NCI-H460 (cell line): Measurements from ENCODE around the gene PSMD5. TPM values are rescaled to one million over a fixed set of nuclear protein-coding genes. Genes with fewer than 3 reads are reported as not detected.

Experiments
- DNase-seq: peaks from one replicate; pipeline ENCODE4 v3.0.0-alpha.2; 2016; ENCODE audit warnings: low read depth; ENCODE audit errors: extremely low read depth
- total RNA-seq: library from RNA; depleted of rRNA; stranded (reverse); fragments of >200 nt; shearing (Covaris generic); gene quantifications from 2 replicates; pipeline ENCODE4 v1.2.3, GENCODE V29; 2014

The PSMD5 gene
- total RNA-seq, 1 experiment from 2014 or later: 36.9 TPM

GRCh38 chr9:120875643-120875953, 32.9 kb upstream of the PSMD5 start:
- DNase-seq: no peak

- DNase-seq: no peak
Observed at GRCh38 chr9:120875195-120875565, 32.5 kb upstream of the PSMD5 start.

GRCh38 chr9:120874226-120875194, 31.8 kb upstream of the PSMD5 start:
- no peak for DNase-seq

- no peak for DNase-seq
Observed at GRCh38 chr9:120873512-120873911, 30.8 kb upstream of the PSMD5 start.

- DNase-seq: no peak
Observed at GRCh38 chr9:120872791-120873502, 30.2 kb upstream of the PSMD5 start.

DNA sequence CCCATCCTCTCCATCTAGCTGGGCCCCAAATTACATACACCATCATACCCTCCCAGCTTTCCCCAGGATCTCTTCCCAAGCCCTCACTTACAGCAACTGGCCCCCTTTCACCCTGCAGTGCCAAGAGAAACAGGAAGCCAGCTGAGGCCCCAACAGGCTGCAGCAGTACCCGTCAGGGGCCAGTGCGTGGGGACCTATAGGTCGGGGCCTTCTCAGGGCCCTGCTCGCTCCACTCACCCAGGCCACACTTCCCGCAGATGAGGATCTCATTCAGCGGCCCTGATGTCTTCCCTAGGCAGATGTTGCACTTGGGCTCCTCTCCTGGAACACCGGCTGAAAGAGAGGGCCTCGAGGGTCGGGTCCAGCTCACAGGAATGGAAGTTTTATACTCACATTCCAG, 27.5 kb upstream of the PSMD5 start:
- DNase-seq: no peak

DNA sequence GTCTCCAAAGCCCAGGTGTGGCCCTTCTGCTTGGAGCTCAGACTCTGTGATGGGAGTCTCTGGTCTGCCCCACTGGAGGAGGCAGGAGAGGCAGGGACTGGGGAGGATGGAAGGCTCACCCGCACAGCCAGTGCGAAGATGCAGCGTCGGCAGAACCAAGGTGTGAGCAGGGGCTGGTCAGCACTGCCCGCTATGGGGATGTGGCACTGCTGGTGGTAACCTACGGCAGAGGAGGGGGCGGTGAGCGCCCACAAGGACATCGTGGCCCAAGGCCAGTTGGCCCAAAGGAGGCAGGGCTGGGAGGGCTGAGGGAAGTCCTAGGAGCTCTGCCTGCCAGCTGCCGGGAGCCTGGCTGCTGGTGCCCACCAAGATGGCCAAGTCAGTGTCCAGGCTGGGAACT, 27.0 kb upstream of the PSMD5 start:
- no peak for DNase-seq

GRCh38 chr9:120869360-120869687, 26.6 kb upstream of the PSMD5 start:
- DNase-seq: no peak

GRCh38 chr9:120868676-120869359, 26.1 kb upstream of the PSMD5 start:
- DNase-seq: peak; percentile 97

- DNase-seq: no peak
Observed at GRCh38 chr9:120868339-120868675, 25.6 kb upstream of the PSMD5 start.

DNA sequence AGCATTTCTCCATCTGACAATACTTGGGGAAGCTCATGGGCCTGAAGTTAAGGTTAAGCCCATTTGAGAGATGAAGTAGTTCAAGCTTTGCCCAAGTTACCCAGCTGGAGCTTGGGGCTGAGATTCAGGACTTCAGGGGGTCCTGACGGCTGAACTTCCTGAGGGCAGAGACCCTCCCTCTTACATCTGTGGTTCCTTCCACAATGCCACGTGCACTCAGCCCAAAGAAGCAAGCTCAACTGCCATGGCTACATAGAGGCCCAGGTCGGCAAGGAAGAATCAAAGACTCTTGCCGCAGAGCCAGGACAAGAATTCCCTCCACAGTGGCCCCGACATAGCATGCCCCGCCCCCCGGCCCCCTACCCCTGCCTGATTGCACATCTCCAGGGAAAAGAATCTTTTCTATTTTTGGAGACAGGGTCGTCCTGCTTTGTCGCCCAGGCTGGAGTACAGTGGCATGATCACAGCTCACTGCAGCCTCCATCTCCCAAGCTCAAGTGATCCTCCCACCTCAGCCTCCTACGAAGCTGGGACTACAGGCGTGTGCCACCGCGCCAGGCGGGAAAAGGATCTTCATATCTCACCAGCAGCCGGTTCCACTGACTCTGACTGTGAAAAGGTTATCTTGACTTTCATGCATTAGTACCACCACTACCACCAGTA, 25.1 kb upstream of the PSMD5 start:
- no peak for DNase-seq

GRCh38 chr9:120866651-120867050, 23.9 kb upstream of the PSMD5 start:
- no peak for DNase-seq

DNA sequence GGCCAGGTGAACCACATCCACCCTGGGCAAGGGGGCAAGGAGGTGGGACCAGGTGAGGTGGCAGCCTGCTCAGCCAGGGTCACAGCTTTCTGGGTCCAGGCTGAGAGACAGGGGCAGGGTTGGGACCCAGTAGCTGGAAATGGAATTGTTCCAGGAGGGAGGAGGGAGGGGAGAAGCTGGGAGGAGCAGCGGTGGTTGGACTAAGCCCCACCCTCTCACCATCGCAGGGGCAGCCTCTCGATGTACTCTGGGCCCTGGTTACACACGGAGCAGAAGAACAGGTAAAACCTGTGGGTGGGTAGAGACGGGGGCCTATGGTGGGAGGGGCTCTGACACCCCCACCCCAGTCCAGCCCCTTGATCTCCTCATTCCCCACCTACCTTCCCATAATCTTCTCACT, 23.1 kb upstream of the PSMD5 start:
- no peak for DNase-seq

- DNase-seq: no peak
Observed at GRCh38 chr9:120865176-120865575, 22.5 kb upstream of the PSMD5 start.

DNA sequence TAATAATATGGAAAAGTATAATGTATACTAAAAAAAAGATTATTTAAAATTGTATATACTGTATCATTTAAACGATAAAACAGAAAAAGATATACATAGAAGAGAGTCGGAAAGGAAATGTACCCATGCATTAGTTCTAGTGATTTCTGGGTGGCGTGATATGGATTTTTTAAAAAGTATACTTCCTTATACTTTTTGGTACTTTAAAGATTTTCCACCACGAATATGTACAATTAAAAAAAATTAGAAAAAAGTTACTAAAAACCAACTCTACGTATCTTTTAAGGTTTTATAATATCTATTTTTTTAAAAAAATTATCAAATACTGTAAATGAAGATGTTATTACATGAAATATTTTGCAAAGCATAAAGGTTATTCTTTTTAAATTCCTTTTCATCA, 22.0 kb upstream of the PSMD5 start:
- no peak for DNase-seq

GRCh38 chr9:120863833-120864232, 21.1 kb upstream of the PSMD5 start:
- DNase-seq: no peak

DNA sequence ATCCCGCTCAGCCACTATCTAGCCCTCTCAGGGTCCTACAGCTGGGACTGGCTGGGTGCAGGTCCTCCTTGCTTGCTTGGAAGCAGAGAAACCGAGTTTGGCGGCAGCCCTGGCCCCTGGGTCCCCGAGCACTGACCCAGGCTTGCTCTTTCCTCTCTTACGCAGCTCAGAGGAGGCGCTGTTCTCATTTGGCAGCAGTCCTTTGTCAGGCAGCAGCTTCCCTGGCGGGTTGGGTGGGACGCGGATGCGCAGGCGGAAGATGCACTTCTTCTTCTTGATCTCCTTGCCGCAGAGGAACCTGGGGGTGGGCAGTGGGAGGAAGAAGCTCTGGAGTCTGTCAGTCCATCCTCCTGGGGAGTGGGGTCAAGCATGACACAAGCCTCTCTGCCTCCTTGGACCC, 19.7 kb upstream of the PSMD5 start:
- DNase-seq: no peak

DNA sequence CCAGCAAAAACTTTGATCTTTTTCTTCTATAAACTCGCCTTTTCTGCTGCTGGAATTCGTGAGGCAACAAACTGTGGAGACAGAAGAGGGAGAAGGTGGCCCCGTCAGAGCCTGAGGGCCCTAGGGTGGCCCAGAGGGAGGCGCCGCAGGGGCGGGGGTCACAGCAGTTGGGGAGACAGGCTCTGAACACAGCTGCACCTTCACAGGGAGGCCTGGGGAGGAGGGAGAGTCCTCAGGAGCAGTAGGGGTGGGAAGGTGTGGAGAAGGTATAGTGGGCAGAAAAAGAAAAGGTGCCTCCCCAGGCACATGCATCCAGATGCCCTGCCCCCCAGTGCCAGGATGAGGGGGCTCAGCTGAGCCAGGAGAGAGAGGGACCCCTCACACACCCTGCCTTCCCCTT, 19.2 kb upstream of the PSMD5 start:
- DNase-seq: no peak

DNA sequence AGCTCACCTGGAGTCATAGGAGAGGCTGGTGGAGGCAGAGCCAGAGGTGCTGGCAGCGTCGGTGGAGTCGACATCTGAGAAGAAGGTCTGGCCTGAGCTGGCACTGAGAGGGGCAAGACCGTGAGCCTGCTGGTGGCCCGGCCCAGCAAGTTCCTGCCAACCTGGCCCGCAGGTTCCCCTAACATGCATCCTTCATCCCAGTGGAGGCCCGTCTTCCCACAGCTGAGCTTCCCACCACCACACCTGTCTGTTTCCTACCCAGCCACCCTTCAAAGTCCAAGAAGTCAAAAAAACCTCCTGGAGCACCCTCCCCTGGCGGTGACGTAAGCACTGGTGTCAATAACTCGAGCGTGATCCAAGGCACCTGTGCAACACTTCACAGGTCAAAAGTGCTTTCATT, 17.4 kb upstream of the PSMD5 start:
- DNase-seq: no peak

- no peak for DNase-seq
Observed at GRCh38 chr9:120859361-120859760, 16.6 kb upstream of the PSMD5 start.

DNA sequence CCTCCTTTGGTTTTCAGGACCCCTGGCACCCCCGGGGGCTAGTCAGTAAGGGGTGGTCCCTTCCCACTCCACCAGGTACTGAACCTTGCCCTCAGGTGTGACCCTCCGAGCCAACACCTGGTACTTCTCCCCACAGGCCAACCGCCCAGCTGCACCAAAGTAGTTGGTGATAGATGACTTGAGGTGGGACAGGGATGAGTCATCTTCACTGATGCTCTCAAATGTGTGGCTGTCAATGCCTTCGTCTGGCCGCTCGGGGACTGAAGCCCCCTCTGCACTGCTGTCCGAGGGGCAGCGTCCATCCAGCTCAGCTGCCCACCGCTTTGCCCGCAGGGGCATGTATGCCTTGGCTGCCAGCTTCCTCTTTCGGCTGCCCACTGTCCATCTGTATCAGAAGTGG, 15.2 kb upstream of the PSMD5 start:
- DNase-seq: no peak
